Measurements from ENCODE around the gene PHLDB1. TPM values are rescaled to one million over a fixed set of nuclear protein-coding genes. Genes with fewer than 3 reads are reported as not detected.

Gene PHLDB1
- total RNA-seq, 1 donor from 2014 or later, result 1.7 TPM

- Mint-ChIP-seq H3K4me1 (peaks cover 4% of the 10 kb centered on the region), H3K27me3 (peaks cover 22% of the 10 kb centered on the region), H3K36me3 (ENCODE audit: low read depth) (no peaks in the 10 kb centered on the region), H3K27ac (no peak overlapping the region), H3K4me3 (peak overlapping the region; percentile 44), H3K9me3 (no peaks in the 10 kb centered on the region)
- DNase-seq, result no peak
- intact Hi-C loops (cut with micrococcal nuclease), result no loop called here
Measured at GRCh38 chr11:118621784-118622375, 14.5 kb downstream of the PHLDB1 start.

GRCh38 chr11:118622376-118623268 lies 15.2 kb downstream of the PHLDB1 start:
- no peak overlapping the region for H3K4me3 Mint-ChIP-seq
- no peaks in the 10 kb centered on the region for H3K9me3 Mint-ChIP-seq
- H3K36me3 Mint-ChIP-seq (ENCODE audit: low read depth), result no peaks in the 10 kb centered on the region
- H3K27me3 Mint-ChIP-seq, result peaks cover 22% of the 10 kb centered on the region
- no peak for DNase-seq
- no peak overlapping the region for H3K27ac Mint-ChIP-seq
- intact Hi-C loops (cut with micrococcal nuclease), result no loop called here
- H3K4me1 Mint-ChIP-seq, result peaks cover 4% of the 10 kb centered on the region

- no peaks in the 10 kb centered on the region for H3K9me3 Mint-ChIP-seq
- H3K36me3 Mint-ChIP-seq (ENCODE audit: low read depth), result no peaks in the 10 kb centered on the region
- intact Hi-C loops (cut with micrococcal nuclease), result no loop called here
- no peak overlapping the region for H3K27ac Mint-ChIP-seq
- H3K4me1 Mint-ChIP-seq, result peaks cover 4% of the 10 kb centered on the region
- H3K27me3 Mint-ChIP-seq, result peaks cover 22% of the 10 kb centered on the region
- DNase-seq, result no peak
- H3K4me3 Mint-ChIP-seq, result no peak overlapping the region
Measured at GRCh38 chr11:118623269-118623655, 15.8 kb downstream of the PHLDB1 start.

GRCh38 chr11:118625036-118625690 lies 17.7 kb downstream of the PHLDB1 start:
- Mint-ChIP-seq H3K27me3 (peaks cover 18% of the 10 kb centered on the region), H3K36me3 (ENCODE audit: low read depth) (no peaks in the 10 kb centered on the region), H3K4me1 (peaks cover 4% of the 10 kb centered on the region), H3K9me3 (no peaks in the 10 kb centered on the region), H3K27ac (no peak overlapping the region), H3K4me3 (no peak overlapping the region)
- intact Hi-C loops (cut with micrococcal nuclease), result no loop called here
- no peak for DNase-seq

- Mint-ChIP-seq H3K27ac (no peak overlapping the region), H3K27me3 (peaks cover 14% of the 10 kb centered on the region), H3K9me3 (no peaks in the 10 kb centered on the region), H3K36me3 (ENCODE audit: low read depth) (no peaks in the 10 kb centered on the region), H3K4me1 (peaks cover 3% of the 10 kb centered on the region), H3K4me3 (no peak overlapping the region)
- intact Hi-C loops (cut with micrococcal nuclease), result no loop called here
- no peak for DNase-seq
Measured at GRCh38 chr11:118625976-118626375, 18.6 kb downstream of the PHLDB1 start.

GRCh38 chr11:118627566-118627965 lies 20.2 kb downstream of the PHLDB1 start:
- Mint-ChIP-seq H3K4me3 (no peak overlapping the region), H3K27me3 (peaks cover 7% of the 10 kb centered on the region), H3K4me1 (peaks cover 2% of the 10 kb centered on the region), H3K36me3 (ENCODE audit: low read depth) (no peaks in the 10 kb centered on the region), H3K9me3 (no peaks in the 10 kb centered on the region), H3K27ac (no peak overlapping the region)
- intact Hi-C loops (cut with micrococcal nuclease), result no loop called here
- no peak for DNase-seq

- H3K36me3 Mint-ChIP-seq (ENCODE audit: low read depth), result no peaks in the 10 kb centered on the region
Measured at GRCh38 chr11:118628031-118628430, 20.6 kb downstream of the PHLDB1 start.

GRCh38 chr11:118628432-118628831 lies 21.0 kb downstream of the PHLDB1 start:
- intact Hi-C loops (cut with micrococcal nuclease), result no loop called here
- Mint-ChIP-seq H3K27ac (no peak overlapping the region), H3K9me3 (no peaks in the 10 kb centered on the region), H3K4me1 (peaks cover 2% of the 10 kb centered on the region), H3K27me3 (peaks cover 2% of the 10 kb centered on the region), H3K4me3 (no peak overlapping the region), H3K36me3 (ENCODE audit: low read depth) (no peaks in the 10 kb centered on the region)
- no peak for DNase-seq

More at GRCh38 chr11:118628031-118628430, 20.6 kb downstream of the PHLDB1 start:
- H3K4me1 Mint-ChIP-seq, result peaks cover 2% of the 10 kb centered on the region
- intact Hi-C loops (cut with micrococcal nuclease), result no loop called here
- H3K4me3 Mint-ChIP-seq, result no peak overlapping the region
- H3K27ac Mint-ChIP-seq, result no peak overlapping the region
- H3K9me3 Mint-ChIP-seq, result no peaks in the 10 kb centered on the region
- H3K27me3 Mint-ChIP-seq, result peaks cover 3% of the 10 kb centered on the region
- DNase-seq, result no peak

- Mint-ChIP-seq H3K36me3 (ENCODE audit: low read depth) (no peaks in the 10 kb centered on the region), H3K27me3 (no peaks in the 10 kb centered on the region), H3K27ac (no peak overlapping the region), H3K9me3 (no peaks in the 10 kb centered on the region), H3K4me3 (no peak overlapping the region), H3K4me1 (peaks cover 2% of the 10 kb centered on the region)
- DNase-seq, result no peak
- intact Hi-C loops (cut with micrococcal nuclease), result no loop called here
Measured at GRCh38 chr11:118628861-118629549, 21.6 kb downstream of the PHLDB1 start.

- intact Hi-C loops (cut with micrococcal nuclease), result no loop called here
- H3K4me1 Mint-ChIP-seq, result peaks cover 4% of the 10 kb centered on the region
- no peak overlapping the region for H3K27ac Mint-ChIP-seq
- no peaks in the 10 kb centered on the region for H3K27me3 Mint-ChIP-seq
- no peaks in the 10 kb centered on the region for H3K9me3 Mint-ChIP-seq
- DNase-seq, result no peak
- H3K36me3 Mint-ChIP-seq (ENCODE audit: low read depth), result no peaks in the 10 kb centered on the region
- H3K4me3 Mint-ChIP-seq, result no peak overlapping the region
Measured at GRCh38 chr11:118629761-118630661, 22.6 kb downstream of the PHLDB1 start.

- Mint-ChIP-seq H3K9me3 (no peaks in the 10 kb centered on the region), H3K27ac (no peak overlapping the region), H3K27me3 (peaks cover 5% of the 10 kb centered on the region), H3K36me3 (ENCODE audit: low read depth) (no peaks in the 10 kb centered on the region), H3K4me1 (peaks cover 4% of the 10 kb centered on the region), H3K4me3 (no peak overlapping the region)
- intact Hi-C loops (cut with micrococcal nuclease), result no loop called here
- no peak for DNase-seq
Measured at GRCh38 chr11:118631142-118631909, 23.9 kb downstream of the PHLDB1 start.

GRCh38 chr11:118632577-118633318 lies 25.3 kb downstream of the PHLDB1 start:
- Mint-ChIP-seq H3K27me3 (peaks cover 8% of the 10 kb centered on the region), H3K36me3 (ENCODE audit: low read depth) (no peaks in the 10 kb centered on the region), H3K4me1 (peaks cover 4% of the 10 kb centered on the region), H3K27ac (no peak overlapping the region), H3K9me3 (no peaks in the 10 kb centered on the region), H3K4me3 (no peak overlapping the region)
- intact Hi-C loops (cut with micrococcal nuclease), result no loop called here
- no peak for DNase-seq
